HG02571 (cell line): Measurements from ENCODE around the gene AP2M1.
"Not testable (repeated sequence)": the region's sequence is repeated elsewhere in the genome, so short reads cannot be mapped to it uniquely, and the experiment has no call there.

Experiments
- ATAC-seq: cut with Tn5 transposase; IDR thresholded peaks from one replicate; pipeline ENCODE4 v1.9.1; 2021; ENCODE audit warnings: mild to moderate bottlenecking, moderate library complexity; ENCODE audit not compliant: unreplicated experiment

The AP2M1 gene

DNA sequence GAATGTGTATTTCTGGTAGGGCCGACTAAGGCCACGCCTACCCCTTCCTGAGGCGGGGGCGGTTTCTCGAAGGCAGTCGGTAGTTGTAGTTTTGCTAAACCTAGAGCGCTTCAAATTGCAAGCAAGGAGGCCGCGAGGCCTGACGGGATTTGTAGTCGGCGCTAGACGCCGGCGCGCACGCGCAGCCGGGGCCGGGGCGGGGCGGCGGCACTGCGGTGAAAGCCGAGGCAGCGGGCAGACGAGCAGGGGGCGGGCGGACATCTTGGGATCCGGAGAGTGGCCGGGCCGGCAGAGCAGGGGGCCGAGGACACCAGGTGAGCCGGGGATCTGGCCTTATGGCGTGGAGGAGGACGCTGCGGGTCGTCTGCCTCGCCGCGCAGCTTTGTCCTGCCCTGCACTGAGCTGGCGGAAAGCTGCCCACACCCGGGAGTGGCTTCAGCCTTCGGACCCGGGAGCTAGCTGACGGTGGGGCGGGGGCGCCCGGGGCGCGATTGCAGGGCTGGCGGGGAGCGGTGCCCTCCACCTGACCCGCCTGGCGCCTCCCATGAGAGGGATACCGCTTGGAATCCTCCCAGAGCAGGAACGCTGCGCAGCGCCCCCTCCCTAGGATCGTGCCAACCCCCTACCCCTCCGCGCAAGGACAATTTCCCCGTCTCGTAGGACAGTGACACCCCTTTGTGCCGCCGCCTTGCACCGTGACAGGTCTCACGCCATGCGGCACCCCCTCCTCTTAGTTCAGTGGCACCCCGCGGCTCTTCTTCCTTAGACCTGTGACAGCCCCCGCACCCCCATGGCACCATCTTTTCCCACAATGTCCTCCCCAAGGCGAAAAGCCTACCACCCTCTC, at the start of gene AP2M1:
Gene AP2M1, plus strand, starts transcription at position 210 of the 847 bp plus-strand sequence. CDS start 2,139 bp downstream, outside the sequence.
- ATAC-seq, result peak; percentile 92

DNA sequence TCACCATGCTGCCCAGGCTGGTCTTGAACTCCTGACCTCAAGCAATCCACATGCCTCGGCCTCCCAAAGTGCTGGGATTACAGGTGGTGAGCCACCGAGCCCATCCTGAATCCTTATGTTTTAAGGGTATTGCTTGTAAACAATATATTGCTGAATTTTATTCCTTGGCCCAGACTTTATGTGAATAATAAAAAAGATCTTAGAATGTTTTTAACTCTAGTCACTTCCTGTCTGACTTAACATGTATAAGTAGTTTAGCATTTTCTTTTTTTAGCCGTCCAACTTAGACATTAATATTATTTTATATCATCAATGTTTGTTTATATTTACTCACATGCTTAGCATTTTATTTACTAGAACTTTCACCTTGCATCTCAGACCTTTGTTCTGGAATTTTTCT, 48.6 kb upstream of the AP2M1 start:
- ATAC-seq, result no peak

GRCh38 chr3:184129012-184129411, 45.6 kb upstream of the AP2M1 start:
- no peak for ATAC-seq

- ATAC-seq, result no peak
Observed at GRCh38 chr3:184132945-184133344, 41.7 kb upstream of the AP2M1 start.

GRCh38 chr3:184133840-184134745, 40.6 kb upstream of the AP2M1 start:
- no peak for ATAC-seq

DNA sequence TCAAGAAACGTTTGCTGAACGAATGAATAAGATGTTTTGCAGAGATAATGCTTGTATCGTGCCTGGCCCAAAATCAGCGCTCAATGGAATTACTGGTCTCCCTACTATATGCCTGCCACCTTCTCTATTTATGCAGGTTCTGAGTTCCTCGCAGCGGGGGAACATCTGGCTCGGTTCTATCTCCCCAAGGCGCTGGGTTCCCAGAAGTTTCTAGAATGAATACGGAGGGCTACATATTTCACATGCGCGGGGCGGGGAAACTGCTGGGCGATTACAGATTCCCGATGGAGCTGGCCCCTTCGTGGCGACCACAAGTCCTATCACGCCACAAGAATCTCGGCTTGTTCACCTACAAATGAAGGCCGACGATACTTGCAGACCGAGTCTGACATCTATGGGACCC, 39.9 kb upstream of the AP2M1 start:
- peak; percentile 14 for ATAC-seq

DNA sequence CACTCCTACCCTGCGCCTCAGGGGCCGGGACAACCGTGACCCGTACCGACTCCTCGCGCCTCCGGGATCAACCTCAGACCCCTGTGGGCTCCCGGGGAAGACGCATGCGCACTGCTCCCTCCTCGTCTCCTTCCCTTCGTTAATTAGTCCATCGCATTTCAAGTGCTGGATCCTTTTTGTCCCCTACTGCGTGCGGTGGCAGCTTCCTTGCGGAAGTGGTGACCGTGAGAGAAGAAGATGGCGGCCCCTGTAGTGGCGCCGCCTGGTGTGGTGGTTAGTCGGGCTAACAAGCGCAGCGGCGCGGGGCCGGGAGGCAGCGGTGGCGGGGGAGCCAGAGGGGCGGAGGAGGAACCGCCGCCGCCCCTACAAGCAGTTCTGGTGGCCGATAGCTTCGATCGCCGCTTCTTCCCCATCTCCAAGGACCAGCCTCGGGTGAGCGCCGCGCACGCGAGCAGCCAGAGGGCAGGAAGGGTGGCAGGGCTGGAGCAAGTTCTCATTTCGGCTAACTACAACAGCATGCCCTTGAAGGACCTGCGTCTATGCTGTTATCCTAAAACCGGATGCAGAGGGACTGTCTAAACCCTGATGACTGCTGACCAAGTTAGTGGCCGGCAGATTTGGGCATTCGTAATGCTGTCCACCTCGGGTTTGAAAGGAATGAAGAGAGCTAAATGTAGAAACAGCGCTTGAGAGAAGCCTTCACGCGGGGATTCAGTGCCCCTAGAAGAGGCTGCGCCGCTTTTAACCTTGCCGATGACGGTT, 39.3 kb upstream of the AP2M1 start, which contains the start of gene EIF2B5:
Gene EIF2B5, plus strand, starts transcription at position 210 of the 762 bp plus-strand sequence. Its CDS starts 28 bp downstream, at position 238.
- peak; percentile 89 for ATAC-seq

DNA sequence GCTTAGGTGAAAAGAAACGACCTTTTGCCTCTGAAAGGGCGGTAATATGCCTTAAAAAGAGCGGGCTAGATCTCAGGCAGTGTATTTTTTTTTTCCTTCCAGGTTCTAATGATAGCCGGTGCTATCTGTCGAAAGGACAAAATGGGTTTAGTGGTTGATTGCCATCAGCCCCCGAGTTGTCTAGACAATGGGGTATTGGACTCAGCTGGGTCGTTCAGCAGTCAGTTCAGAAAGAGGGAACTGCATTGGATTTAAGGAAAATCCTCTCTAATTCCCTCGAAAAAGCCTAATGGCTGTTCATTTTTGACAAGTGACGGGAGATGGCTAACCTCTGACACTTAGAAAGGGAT, 38.8 kb upstream of the AP2M1 start:
- ATAC-seq, result no peak

- no peak for ATAC-seq
Observed at GRCh38 chr3:184140436-184140835, 34.2 kb upstream of the AP2M1 start.

- no peak for ATAC-seq
Observed at GRCh38 chr3:184142199-184142598, 32.5 kb upstream of the AP2M1 start.

DNA sequence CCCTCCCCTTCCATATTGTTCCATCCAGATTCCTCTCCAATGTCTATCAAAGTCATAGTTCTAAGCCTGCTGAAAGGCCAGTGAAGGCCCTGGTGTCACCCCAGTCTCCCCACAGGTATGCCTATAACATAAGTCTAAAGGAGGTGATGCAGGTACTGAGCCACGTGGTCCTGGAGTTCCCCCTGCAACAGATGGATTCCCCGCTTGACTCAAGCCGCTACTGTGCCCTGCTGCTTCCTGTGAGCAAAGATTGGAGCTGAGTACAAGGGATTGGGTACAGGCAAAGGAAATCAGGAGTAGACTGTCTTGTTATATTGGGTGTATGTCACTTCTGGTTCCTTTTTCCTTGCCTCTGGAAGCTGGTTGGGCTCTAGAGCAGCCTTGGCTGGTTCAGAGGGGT, 31.3 kb upstream of the AP2M1 start:
- ATAC-seq, result no peak

- ATAC-seq, result no peak
Observed at GRCh38 chr3:184144505-184144904, 30.1 kb upstream of the AP2M1 start.

DNA sequence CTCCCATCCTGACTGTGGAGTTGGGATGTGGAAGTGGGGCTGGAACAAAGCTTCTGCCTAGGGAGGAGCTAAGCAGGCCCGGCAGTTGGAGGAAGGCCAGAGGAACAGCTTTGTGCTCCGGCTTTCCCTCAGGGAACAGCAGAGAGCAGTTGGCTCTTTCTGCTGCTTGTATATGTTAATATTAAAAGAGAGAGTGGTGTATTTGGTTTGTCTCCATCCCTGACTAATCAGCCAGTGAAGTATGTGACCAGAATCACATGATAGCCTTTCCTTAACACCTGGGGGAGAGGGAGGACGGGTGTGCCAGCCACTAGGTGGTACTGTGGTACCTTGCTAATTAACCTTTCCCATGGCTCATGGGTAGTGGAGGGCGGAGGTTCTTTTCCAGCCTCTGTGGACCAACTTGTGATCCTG, 29.5 kb upstream of the AP2M1 start:
- no peak for ATAC-seq

DNA sequence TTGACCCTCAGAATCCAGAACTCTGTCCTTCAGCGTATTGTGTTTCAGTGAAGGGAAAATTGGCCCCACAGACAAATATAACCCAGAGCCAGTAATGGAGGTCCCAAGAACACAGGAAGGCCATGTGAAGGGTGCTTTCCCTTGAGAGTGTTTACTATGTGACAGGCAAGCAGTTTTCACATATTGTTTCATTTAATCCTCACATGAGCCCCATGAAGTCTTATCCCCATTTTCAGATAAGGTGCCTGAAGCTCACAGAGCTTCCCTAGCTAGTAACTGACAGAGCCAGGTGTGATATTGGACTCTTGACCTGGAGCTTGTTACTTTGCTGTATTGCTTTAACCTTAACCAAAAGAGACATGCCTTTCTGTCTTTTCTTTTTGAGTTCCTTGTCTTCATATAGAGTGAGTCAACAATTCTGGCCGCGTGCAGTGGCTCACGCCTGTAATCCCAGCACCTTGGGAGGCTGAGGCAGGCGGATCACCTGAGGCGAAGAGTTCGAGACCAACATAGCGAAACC, 28.8 kb upstream of the AP2M1 start:
- no peak for ATAC-seq

- no peak for ATAC-seq
Observed at GRCh38 chr3:184148076-184148475, 26.6 kb upstream of the AP2M1 start.

DNA sequence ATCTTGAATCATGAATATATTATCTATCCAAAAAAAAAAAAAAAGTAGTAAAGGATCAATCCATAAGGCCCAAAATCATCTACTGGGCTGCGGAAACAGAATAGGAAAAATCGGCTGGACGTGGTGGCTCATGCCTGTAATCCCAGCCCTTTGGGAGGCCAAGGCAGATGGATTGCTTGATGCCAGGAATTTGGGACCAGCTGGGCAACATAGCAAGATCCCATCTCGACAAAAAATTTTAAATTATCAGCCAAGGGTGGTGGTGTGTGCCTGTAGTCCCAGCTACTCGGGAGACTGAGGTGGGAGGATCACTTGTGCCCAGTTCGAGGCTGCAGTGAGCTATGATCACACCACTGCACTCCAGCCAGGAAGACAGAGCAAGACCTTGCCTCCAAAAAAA, 25.5 kb upstream of the AP2M1 start:
- ATAC-seq, result no peak

DNA sequence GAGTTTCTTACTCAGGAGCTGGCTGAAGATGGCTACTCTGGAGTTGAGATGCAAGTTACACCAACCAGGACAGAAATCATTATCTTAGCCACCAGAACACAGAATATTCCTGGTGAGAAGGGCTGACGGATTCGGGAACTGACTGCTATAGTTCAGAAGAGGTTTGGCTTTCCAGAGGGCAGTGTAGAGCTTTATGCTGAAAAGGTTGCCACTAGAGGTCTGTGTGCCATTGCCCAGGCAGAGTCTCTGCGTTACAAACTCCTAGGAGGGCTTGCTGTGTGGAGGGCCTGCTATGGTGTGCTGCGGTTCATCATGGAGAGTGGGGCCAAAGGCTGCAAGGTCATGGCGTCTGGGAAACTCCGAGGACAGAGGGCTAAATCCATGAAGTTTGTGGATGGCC, 24.9 kb upstream of the AP2M1 start:
- ATAC-seq, result not testable (repeated sequence)

DNA sequence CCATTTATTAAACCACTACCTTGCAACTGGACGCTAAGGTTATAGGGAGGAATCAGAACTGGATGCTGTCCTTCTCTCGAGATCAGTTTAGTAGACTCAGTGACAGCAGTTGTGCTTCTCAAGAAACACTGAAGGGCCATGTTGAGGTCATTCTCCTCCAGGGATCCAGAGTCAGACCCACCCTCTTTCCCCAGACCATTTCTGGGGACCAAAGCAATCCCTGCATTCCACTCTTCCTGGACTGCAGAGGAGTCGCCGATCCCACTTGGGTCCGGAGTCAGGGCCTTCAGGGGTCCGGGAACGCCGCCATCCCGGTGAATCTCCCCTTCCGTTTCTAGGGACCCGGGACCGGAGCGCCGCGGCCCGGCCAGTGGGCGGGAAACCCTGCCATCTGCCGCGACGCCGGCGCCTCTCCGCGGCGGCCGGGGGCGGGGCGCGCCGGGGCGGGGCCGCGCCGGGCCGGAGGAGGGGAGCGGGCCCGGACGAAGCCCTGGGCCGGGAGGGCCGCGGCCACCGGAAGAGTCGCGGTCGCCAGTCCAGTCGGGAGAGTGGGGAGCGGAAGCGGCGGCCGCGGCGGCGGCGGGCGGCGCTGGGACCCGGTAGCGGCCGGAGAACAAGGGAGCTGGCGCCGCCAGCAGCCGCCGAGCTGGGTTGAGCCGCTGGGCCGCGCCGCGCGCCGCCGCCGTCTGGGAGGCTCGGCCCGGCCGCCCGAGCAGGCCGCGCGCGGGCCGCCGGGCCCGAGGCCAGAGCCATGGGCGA, 19.6 kb upstream of the AP2M1 start, which contains the start of gene DVL3:
Gene DVL3, plus strand, starts transcription at position 493 of the 759 bp plus-strand sequence. Its CDS starts 259 bp downstream, at position 752.
- ATAC-seq, result peak; percentile 78

DNA sequence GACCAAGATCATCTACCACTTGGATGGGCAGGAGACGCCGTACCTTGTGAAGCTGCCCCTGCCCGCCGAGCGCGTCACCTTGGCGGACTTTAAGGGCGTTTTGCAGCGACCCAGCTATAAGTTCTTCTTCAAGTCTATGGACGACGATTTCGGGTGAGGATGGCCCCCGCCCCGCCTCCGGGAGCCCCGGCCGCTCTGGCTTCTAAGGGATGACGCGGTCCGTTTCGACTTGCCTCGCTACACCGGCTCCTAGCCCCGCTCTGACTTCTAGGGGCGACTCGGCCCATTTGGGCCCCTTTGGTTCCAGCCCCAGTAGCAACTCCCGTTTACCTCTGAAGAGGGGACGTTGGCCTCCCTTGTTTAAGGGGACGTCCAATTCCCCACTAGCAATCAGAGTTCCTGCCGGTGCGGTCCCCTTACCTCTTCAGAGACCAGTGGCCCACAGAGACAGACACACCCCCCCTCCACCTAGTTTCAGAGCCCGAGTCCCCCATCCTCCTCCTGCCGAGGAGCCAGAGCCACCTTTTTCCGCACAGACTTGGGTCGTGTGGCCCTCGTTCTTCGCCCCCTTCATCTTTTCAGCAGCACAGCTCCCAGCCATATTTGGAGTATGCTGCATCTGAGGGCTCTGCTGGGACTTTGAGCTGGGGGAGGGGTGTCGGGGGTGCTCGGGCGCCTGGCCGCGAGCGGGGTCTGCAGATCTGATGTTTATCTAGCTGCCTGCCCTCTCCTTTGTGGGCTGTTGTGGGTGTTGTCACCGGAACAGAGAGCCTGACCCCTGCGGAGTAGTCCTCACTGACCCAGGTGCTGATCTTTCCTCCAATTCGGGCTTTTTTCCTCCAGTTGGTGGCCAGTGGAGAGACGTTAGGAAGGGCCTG, 18.8 kb upstream of the AP2M1 start:
- ATAC-seq, result peak; percentile 27
